HepG2 (cell line): ENCODE results near the gene SIN3A. TPM values are rescaled to one million over a fixed set of nuclear protein-coding genes. Genes with fewer than 3 reads are reported as not detected.

Experiments
- ARNT2 ChIP-seq: sonication (generic); formaldehyde crosslinking; IDR thresholded peaks from 2 replicates; pipeline ENCODE4 v1.8.0; 2022; ENCODE audit warnings: mild to moderate bottlenecking, low read depth, missing genetic modification reagents, moderate library complexity
- CREM ChIP-seq, 2 experiments: sonication (generic) in 1 of 2; formaldehyde crosslinking in 1 of 2; IDR thresholded peaks; 2 replicates each; pipeline versions ENCODE4 v1.4.0 to v1.6.1; 2016 to 2020; ENCODE audit warnings: antibody characterized with exemption in 1 of 2, mild to moderate bottlenecking in 1 of 2, missing genetic modification reagents in 1 of 2
- KMT2B ChIP-seq: IDR thresholded peaks from 2 replicates; pipeline ENCODE4 v1.6.1; 2016; ENCODE audit warnings: missing genetic modification reagents, missing compliant biosample characterization
- MTA3 ChIP-seq: sonication (generic); formaldehyde crosslinking; IDR thresholded peaks from 2 replicates; pipeline ENCODE4 v1.4.0; 2020; ENCODE audit warnings: missing genetic modification reagents
- NR3C1 ChIP-seq: sonication (generic); formaldehyde crosslinking; IDR thresholded peaks from 2 replicates; pipeline ENCODE4 v1.4.0; 2020; ENCODE audit warnings: missing genetic modification reagents
- POLR2AphosphoS5 ChIP-seq: IDR thresholded peaks from 2 replicates; pipeline ENCODE4 v1.6.1; 2012; ENCODE audit warnings: low read depth, low read length
- SCMH1 ChIP-seq: sonication (generic); formaldehyde crosslinking; IDR thresholded peaks from 2 replicates; pipeline ENCODE4 v1.9.0; 2021; ENCODE audit warnings: missing genetic modification reagents, mild to moderate bottlenecking, borderline replicate concordance
- STAT5B ChIP-seq: sonication (generic); formaldehyde crosslinking; IDR thresholded peaks from 2 replicates; pipeline ENCODE4 v1.4.0; 2020; ENCODE audit warnings: missing genetic modification reagents
- TBL1XR1 ChIP-seq: fragments of 150-350 bp; IDR thresholded peaks from 2 replicates; pipeline ENCODE4 v1.6.1; 2014; ENCODE audit warnings: borderline replicate concordance, low read length; ENCODE audit not compliant: partially characterized antibody
- ZFYVE20 ChIP-seq: sonication (generic); formaldehyde crosslinking; IDR thresholded peaks from 2 replicates; pipeline ENCODE4 v1.8.0; 2023; ENCODE audit warnings: low read depth, mild to moderate bottlenecking, moderate library complexity, missing genetic modification reagents, borderline replicate concordance
- ZNF382 ChIP-seq: sonication (generic); formaldehyde crosslinking; IDR thresholded peaks from 2 replicates; pipeline ENCODE4 v1.5.0; 2020; ENCODE audit warnings: missing genetic modification reagents, mild to moderate bottlenecking, borderline replicate concordance
- polyA plus RNA-seq, 8 experiments: library from polyadenylated mRNA; depleted of rRNA in 3 of 8; stranded (reverse) in 7 of 8; unstranded in 1 of 8; fragments of >200 nt; fragmentation: Illumina TruSeq in 4 of 8; extraction: Trizol in 4 of 8; gene quantifications; 2 replicates each; pipeline versions ENCODE4 v1.2.1 to v1.2.3, GENCODE V29; 2011 to 2016; ENCODE audit warnings: low read depth in 4 of 8, missing spikeins in 1 of 8, mixed read lengths in 1 of 8; ENCODE audit not compliant: insufficient read depth in 1 of 8
- total RNA-seq, 5 experiments: library from RNA; depleted of rRNA; stranded (reverse); fragments of >200 nt; fragmentation: Illumina TruSeq; extraction: Trizol; gene quantifications; 2 replicates each; pipeline ENCODE4 v1.2.3, GENCODE V29; 2016; ENCODE audit warnings: low read depth in 1 of 5
- TF ChIP-seq, protein P1 (sequence below): sonication (generic); formaldehyde crosslinking; IDR thresholded peaks from 2 replicates; pipeline ENCODE4 v1.4.0; 2020; ENCODE audit warnings: missing genetic modification reagents
- TF ChIP-seq, protein P2 (sequence below): sonication (generic); formaldehyde crosslinking; IDR thresholded peaks from 2 replicates; pipeline ENCODE4 v1.4.0; 2020; ENCODE audit warnings: missing genetic modification reagents
- TF ChIP-seq, protein P3 (sequence below): sonication (generic); formaldehyde crosslinking; IDR thresholded peaks from 2 replicates; pipeline ENCODE4 v1.4.0; 2020; ENCODE audit warnings: missing genetic modification reagents
- TF ChIP-seq, protein P4 (sequence below): sonication (generic); formaldehyde crosslinking; IDR thresholded peaks from 2 replicates; pipeline ENCODE4 v1.5.1; 2020; ENCODE audit warnings: missing genetic modification reagents, mild to moderate bottlenecking, borderline replicate concordance
- TF ChIP-seq, protein P5 (sequence below): IDR thresholded peaks from 2 replicates; pipeline ENCODE4 v1.6.1; 2012; ENCODE audit warnings: low read length, improper control_type of control experiment

Gene SIN3A
- total and polyA plus RNA-seq, 2 of the 13 experiments (the other 11 are each of a cell fraction or from before 2014, with no cell fraction given), result 16.1 to 28.1 TPM

DNA sequence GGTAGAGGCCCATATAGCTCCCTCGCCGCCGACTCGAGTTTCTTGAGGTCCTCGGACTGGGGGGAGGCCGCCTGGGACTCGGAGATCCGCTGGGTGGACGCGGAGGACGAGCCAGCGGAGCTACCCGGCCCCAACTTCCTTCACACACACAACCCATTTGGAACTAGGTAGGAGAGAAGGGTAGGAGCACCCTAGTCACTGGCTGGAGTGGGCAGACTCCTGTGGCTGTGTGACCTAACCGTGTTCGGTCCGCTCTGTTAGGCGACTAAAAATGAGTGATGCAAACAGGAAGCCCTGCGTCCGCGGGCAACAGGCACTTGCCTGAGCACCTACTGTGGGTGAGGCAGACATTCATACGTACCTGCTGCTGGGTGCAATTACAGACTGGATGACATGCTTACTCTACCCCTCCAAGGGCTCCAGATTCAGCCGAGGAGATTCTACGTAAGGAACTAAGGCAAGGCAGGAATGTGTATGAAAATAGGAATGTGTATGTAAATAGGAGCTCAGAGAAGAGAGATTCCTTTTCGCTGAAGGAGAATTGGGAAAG, 4.6 kb upstream of the SIN3A start (continued):
- TF ChIP-seq, protein P1, sequence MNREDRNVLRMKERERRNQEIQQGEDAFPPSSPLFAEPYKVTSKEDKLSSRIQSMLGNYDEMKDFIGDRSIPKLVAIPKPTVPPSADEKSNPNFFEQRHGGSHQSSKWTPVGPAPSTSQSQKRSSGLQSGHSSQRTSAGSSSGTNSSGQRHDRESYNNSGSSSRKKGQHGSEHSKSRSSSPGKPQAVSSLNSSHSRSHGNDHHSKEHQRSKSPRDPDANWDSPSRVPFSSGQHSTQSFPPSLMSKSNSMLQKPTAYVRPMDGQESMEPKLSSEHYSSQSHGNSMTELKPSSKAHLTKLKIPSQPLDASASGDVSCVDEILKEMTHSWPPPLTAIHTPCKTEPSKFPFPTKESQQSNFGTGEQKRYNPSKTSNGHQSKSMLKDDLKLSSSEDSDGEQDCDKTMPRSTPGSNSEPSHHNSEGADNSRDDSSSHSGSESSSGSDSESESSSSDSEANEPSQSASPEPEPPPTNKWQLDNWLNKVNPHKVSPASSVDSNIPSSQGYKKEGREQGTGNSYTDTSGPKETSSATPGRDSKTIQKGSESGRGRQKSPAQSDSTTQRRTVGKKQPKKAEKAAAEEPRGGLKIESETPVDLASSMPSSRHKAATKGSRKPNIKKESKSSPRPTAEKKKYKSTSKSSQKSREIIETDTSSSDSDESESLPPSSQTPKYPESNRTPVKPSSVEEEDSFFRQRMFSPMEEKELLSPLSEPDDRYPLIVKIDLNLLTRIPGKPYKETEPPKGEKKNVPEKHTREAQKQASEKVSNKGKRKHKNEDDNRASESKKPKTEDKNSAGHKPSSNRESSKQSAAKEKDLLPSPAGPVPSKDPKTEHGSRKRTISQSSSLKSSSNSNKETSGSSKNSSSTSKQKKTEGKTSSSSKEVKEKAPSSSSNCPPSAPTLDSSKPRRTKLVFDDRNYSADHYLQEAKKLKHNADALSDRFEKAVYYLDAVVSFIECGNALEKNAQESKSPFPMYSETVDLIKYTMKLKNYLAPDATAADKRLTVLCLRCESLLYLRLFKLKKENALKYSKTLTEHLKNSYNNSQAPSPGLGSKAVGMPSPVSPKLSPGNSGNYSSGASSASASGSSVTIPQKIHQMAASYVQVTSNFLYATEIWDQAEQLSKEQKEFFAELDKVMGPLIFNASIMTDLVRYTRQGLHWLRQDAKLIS, result no peak
- TF ChIP-seq, protein P2, sequence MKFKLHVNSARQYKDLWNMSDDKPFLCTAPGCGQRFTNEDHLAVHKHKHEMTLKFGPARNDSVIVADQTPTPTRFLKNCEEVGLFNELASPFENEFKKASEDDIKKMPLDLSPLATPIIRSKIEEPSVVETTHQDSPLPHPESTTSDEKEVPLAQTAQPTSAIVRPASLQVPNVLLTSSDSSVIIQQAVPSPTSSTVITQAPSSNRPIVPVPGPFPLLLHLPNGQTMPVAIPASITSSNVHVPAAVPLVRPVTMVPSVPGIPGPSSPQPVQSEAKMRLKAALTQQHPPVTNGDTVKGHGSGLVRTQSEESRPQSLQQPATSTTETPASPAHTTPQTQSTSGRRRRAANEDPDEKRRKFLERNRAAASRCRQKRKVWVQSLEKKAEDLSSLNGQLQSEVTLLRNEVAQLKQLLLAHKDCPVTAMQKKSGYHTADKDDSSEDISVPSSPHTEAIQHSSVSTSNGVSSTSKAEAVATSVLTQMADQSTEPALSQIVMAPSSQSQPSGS (CRISPR knock-in tag), result no peak
- TF ChIP-seq POLR2AphosphoS5, result peak; percentile 46; the same call in 1 of the 2 replicates
- no peak for TF ChIP-seq ZFYVE20
- no peak for TF ChIP-seq ZNF382 (CRISPR knock-in tag)
- TF ChIP-seq, protein P3, sequence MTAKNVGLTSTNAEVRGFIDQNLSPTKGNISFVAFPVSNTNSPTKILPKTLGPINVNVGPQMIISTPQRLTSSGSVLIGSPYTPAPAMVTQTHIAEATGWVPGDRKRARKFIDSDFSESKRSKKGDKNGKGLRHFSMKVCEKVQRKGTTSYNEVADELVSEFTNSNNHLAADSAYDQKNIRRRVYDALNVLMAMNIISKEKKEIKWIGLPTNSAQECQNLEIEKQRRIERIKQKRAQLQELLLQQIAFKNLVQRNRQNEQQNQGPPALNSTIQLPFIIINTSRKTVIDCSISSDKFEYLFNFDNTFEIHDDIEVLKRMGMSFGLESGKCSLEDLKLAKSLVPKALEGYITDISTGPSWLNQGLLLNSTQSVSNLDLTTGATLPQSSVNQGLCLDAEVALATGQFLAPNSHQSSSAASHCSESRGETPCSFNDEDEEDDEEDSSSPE, result no peak
- TF ChIP-seq ARNT2 (CRISPR knock-in tag), result no peak
- TF ChIP-seq STAT5B, result no peak
- TF ChIP-seq MTA3 (CRISPR knock-in tag), result no peak
- peak; percentile 49; the same call in 1 of the 2 replicates for TF ChIP-seq CREM (IDR thresholded peaks at IDR 0.05)
- TF ChIP-seq CREM (CRISPR knock-in tag; IDR thresholded peaks at IDR 0.05), result no peak
- TF ChIP-seq NR3C1, result no peak
- TF ChIP-seq, protein P4, sequence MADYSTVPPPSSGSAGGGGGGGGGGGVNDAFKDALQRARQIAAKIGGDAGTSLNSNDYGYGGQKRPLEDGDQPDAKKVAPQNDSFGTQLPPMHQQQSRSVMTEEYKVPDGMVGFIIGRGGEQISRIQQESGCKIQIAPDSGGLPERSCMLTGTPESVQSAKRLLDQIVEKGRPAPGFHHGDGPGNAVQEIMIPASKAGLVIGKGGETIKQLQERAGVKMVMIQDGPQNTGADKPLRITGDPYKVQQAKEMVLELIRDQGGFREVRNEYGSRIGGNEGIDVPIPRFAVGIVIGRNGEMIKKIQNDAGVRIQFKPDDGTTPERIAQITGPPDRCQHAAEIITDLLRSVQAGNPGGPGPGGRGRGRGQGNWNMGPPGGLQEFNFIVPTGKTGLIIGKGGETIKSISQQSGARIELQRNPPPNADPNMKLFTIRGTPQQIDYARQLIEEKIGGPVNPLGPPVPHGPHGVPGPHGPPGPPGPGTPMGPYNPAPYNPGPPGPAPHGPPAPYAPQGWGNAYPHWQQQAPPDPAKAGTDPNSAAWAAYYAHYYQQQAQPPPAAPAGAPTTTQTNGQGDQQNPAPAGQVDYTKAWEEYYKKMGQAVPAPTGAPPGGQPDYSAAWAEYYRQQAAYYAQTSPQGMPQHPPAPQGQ (CRISPR knock-in tag), result no peak
- peak; percentile 55; the same call in 1 of the 2 replicates for TF ChIP-seq KMT2B (CRISPR knock-in tag)
- TF ChIP-seq TBL1XR1, result no peak
- no peak for TF ChIP-seq SCMH1 (CRISPR knock-in tag)
- TF ChIP-seq, protein P5, sequence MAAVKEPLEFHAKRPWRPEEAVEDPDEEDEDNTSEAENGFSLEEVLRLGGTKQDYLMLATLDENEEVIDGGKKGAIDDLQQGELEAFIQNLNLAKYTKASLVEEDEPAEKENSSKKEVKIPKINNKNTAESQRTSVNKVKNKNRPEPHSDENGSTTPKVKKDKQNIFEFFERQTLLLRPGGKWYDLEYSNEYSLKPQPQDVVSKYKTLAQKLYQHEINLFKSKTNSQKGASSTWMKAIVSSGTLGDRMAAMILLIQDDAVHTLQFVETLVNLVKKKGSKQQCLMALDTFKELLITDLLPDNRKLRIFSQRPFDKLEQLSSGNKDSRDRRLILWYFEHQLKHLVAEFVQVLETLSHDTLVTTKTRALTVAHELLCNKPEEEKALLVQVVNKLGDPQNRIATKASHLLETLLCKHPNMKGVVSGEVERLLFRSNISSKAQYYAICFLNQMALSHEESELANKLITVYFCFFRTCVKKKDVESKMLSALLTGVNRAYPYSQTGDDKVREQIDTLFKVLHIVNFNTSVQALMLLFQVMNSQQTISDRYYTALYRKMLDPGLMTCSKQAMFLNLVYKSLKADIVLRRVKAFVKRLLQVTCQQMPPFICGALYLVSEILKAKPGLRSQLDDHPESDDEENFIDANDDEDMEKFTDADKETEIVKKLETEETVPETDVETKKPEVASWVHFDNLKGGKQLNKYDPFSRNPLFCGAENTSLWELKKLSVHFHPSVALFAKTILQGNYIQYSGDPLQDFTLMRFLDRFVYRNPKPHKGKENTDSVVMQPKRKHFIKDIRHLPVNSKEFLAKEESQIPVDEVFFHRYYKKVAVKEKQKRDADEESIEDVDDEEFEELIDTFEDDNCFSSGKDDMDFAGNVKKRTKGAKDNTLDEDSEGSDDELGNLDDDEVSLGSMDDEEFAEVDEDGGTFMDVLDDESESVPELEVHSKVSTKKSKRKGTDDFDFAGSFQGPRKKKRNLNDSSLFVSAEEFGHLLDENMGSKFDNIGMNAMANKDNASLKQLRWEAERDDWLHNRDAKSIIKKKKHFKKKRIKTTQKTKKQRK, result no peak
